Stimulated activated effector memory CD8-positive, alpha-beta T cell treated with anti-CD3 and anti-CD28 coated beads, Interleukin-12 subunit alpha, Interleukin-12 subunit beta, amount 100 ng/mL, for 72 hours (primary cell): Measurements from ENCODE around the gene MYL3.
A peak's percentile ranks its signal among the peaks of the same experiment; 100 is the strongest.

Experiments
- ATAC-seq: fragments of 150-1000 bp; cut with Tn5 transposase; 2 replicates; pipeline ENCODE4 v1.10.0; 2021
- DNase-seq, 2 donors: peaks; one replicate each; pipeline ENCODE4 v3.0.0; 2021 to 2022; ENCODE audit warnings: low spot score in 2 of 2
- H3K27ac Mint-ChIP-seq: one replicate; pipeline ENCODE4 v1.8.0; 2022; ENCODE audit warnings: mild to moderate bottlenecking, mixed read lengths
- H3K36me3 Mint-ChIP-seq: one replicate; pipeline ENCODE4 v1.8.0; 2022; ENCODE audit warnings: mild to moderate bottlenecking, mixed read lengths
- H3K4me1 Mint-ChIP-seq: one replicate; pipeline ENCODE4 v1.8.0; 2022; ENCODE audit warnings: mixed read lengths
- H3K4me3 Mint-ChIP-seq: one replicate; pipeline ENCODE4 v1.8.0; 2022; ENCODE audit warnings: mild to moderate bottlenecking, mixed read lengths
- H3K9me3 Mint-ChIP-seq: one replicate; pipeline ENCODE4 v1.8.0; 2022; ENCODE audit warnings: mixed read lengths

MYL3 gene

DNA sequence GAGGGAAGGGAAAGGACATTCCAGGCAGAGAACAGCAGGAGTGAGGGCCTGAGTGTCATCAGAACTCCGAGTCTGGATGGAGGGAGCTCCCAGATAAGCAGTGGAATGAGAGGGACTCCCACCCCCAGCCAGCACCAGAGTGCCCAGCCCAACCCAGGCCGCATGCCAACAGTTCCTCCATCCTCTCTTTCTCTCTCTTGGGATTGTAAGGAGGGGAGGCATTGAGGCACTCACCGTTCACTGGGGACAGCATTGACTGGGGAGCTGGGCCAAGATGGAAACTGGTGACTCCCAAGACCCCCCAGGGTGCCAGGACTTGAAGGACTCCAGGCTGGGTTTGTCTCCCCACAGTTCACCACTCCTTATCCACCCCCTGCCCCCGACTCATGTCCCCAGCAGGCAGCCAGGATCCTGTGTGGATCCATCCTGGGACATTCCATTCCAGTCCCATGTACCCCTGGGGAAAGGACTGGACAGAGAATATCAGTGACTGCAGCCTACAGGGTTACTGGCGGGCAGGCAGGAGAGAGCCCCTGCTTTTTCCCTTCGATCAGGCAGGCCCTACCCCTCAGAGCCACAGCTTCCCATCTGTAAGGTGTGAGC is 30.0 kb upstream of the MYL3 start:
- ATAC-seq (no peak), DNase-seq (no peak)
- peak overlapping the region; percentile 44 for H3K4me3 Mint-ChIP-seq
- H3K27ac Mint-ChIP-seq = no peak overlapping the region
- peaks cover 18% of the 10 kb centered on the region for H3K4me1 Mint-ChIP-seq
- H3K36me3 Mint-ChIP-seq = no peaks in the 10 kb centered on the region
- H3K9me3 Mint-ChIP-seq = no peaks in the 10 kb centered on the region

DNA sequence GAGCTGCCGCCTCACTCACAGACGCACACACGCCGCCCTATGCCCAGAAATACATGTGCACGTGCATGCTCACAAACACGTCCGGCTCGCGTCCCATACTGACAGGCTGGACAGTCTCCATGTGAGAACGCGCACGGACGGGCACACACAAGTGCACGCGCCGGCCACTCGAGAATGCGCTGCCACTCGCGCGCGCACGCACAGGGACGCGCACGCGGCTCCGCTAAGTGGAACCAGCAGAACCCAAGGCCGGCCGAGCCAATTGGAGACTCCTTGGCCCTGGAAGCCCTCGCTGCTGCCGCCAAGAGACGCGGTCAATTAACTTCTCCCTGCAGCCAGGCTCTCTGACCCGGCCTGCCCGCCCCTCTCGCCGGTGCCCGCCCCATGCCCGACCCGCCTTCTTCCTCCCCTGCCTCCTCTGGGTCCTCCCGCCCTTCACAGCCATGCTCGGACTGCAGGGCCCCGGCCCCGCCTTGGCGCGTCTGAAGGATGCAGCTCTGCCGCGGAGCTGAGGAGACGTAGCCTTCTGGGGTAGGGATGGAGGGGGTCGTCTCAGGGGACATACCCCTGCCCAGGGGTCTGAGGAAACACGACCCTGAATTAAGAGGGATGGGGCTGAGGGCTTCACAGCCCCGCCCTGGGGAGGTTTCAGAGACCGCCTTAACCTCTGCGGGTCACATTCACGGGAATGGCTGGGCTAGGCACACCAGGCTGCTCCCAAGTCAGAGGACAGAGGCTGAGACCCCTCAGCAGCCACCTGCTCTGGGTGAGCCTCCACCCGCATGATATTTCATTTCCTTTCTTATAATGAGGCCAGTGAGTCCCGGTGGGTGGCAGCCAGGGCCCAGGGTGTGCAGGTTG is 29.3 kb upstream of the MYL3 start:
- DNase-seq = no peak
- H3K4me1 Mint-ChIP-seq = peaks cover 12% of the 10 kb centered on the region
- ATAC-seq = peak; percentile 35
- peak overlapping the region; percentile 44 for H3K4me3 Mint-ChIP-seq
- no peaks in the 10 kb centered on the region for H3K9me3 Mint-ChIP-seq
- H3K36me3 Mint-ChIP-seq = no peaks in the 10 kb centered on the region
- H3K27ac Mint-ChIP-seq = no peak overlapping the region

DNA sequence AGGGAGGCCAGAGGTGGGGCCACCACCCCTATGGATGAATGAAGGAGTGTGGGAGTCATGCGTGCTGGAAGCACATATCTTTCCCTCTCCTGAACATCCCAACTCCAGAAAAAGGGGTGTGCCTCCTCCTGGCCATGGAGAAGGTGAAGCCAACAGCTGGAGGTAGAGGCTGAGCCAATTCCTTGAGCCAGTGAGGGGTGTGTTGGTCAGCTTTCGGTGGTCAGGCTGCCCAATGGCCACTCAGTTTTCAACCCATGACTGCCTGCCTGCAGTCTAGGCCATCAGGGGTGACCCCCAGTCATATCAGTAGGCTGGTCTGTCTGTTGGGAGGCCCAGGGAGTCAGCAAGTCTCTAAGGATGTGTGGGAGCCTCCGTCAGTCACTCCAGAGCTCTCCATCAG is 27.9 kb upstream of the MYL3 start:
- Mint-ChIP-seq H3K27ac (no peak overlapping the region), H3K4me1 (peaks cover 12% of the 10 kb centered on the region), H3K36me3 (no peaks in the 10 kb centered on the region), H3K9me3 (no peaks in the 10 kb centered on the region), H3K4me3 (peak overlapping the region; percentile 44)
- DNase-seq (no peak), ATAC-seq (no peak)

DNA sequence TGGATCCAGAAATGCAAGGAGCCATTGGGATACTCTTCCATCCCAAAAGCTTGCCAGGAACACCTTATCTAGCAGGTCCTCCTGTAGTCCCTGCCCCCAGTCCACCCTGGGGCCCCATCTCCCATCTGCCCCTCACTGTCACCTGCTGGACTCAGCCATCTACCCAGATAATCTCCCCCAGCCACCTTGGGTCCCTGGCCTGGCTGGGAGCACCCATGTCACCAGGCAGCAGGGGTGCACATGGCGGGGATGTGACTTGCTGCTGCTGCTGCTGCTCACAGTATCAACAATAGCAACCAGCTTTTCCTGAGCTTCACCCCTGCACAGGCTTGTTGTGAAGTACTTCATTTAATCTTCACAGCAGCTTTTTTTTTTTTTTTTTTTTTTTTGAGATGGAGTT is 26.9 kb upstream of the MYL3 start:
- Mint-ChIP-seq H3K36me3 (no peaks in the 10 kb centered on the region), H3K4me3 (no peak overlapping the region), H3K4me1 (peaks cover 8% of the 10 kb centered on the region), H3K9me3 (no peaks in the 10 kb centered on the region), H3K27ac (no peak overlapping the region)
- ATAC-seq = no peak
- DNase-seq = no peak

DNA sequence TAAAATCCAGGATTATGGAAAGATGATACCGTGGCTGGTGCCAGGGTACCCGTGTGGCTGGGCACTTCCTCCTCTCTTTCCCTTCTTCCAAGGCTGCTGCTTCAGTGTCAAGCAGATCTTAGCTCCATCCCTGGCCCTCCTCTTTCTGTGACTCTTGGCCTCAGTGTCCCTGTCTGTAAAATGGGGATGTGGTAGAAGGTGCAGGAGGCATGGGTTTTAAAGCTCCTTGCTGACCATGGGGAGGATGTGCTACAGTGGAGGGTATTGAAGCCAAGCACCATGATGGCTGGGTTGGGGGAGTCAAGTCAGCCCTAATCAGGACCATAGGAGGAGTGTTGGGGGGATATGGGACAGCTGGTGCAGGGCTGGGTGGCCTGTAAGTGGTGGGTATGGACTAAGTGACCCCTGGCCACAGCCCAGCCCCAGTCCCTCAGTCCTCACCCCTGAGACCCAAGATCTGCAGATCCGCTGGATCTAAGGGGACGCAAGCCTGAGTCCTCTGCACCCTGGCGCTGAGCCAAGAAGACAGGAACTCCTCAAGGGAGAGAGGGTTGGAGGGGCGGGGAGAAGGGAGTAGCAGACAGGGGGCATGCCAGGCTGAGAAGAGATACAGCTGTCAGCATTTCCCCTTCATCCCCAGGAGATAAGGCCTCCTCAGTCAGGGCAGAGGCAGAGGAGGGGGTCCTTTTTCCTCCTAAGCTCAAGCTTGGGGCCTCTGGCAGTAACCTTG is 26.3 kb upstream of the MYL3 start:
- Mint-ChIP-seq H3K4me3 (no peak overlapping the region), H3K4me1 (peaks cover 7% of the 10 kb centered on the region), H3K36me3 (no peaks in the 10 kb centered on the region), H3K27ac (no peak overlapping the region), H3K9me3 (no peaks in the 10 kb centered on the region)
- ATAC-seq = no peak
- DNase-seq = no peak

DNA sequence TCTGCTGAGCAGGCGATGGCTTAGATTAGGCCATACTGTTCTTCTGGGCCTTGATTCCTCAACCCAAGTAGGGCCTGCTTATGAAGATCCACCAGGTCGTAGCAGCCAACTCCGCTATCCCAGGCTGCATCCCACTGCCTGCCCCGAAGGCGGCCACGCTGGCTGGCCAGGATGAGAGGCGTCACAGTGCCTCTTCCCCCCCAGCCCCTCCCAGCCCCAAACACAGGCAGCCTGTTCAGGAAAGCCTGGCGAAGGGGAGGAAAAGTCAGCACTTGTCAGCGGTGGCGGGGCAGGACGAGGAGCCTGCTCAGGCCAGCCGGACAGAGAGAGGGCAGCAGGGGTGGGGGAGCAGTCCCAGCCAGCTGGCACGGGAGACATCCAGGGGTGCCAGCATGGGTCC is 25.5 kb upstream of the MYL3 start:
- H3K4me1 Mint-ChIP-seq = peaks cover 12% of the 10 kb centered on the region
- H3K4me3 Mint-ChIP-seq = no peak overlapping the region
- ATAC-seq (no peak), DNase-seq (no peak)
- H3K9me3 Mint-ChIP-seq = no peaks in the 10 kb centered on the region
- no peak overlapping the region for H3K27ac Mint-ChIP-seq
- H3K36me3 Mint-ChIP-seq = no peaks in the 10 kb centered on the region

DNA sequence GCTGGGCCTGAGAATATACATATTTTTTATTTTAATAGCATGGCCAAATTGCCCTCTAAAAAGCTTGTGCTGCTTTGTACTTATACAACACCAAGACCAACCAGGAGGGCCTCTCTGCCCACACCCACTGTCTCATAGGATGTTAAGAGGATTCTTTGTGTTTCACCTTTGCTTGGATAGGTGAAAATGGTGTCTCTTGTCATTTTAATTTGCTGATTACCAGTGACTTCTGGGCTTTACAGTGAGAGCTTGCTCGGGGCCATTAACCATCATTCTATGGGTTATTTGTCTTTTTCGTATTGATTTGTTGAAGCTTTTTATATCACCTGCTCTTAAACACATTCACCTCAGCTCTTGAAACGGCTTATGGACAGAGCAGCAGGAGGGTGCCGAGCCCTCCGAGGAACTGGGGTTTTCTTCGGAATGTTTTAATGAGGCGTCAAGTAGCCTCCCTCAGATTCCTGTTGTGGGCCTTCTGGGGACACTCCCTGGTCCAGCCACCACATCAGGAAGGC is 24.8 kb upstream of the MYL3 start:
- no peaks in the 10 kb centered on the region for H3K36me3 Mint-ChIP-seq
- ATAC-seq = no peak

DNA sequence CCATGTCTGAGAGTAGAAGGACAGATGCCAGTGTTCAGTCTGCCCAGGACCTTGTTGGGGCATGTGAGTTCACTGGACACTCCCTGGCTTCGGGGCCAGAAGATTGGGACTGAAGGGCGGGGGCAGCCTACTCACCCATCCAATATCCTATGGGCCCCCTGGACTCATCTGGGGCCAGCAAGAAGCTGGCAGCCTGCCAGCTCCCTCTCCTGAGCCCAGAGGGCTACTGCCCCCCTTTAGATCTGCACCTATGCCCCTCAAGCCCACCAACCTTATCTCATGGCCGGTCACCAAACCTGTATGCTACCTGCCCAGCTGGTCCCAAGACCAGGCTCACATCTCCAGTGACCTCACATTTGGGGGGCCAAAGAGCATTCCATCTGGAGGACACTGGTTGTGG is 22.4 kb upstream of the MYL3 start:
- Mint-ChIP-seq H3K4me3 (no peak overlapping the region), H3K27ac (no peak overlapping the region), H3K9me3 (no peaks in the 10 kb centered on the region), H3K4me1 (peaks cover 15% of the 10 kb centered on the region), H3K36me3 (no peaks in the 10 kb centered on the region)
- ATAC-seq (no peak), DNase-seq (no peak)

More for the DNA sequence above, 24.8 kb upstream of the MYL3 start:
- H3K4me3 Mint-ChIP-seq = no peak overlapping the region
- H3K27ac Mint-ChIP-seq = no peak overlapping the region
- H3K4me1 Mint-ChIP-seq = peaks cover 15% of the 10 kb centered on the region
- H3K9me3 Mint-ChIP-seq = no peaks in the 10 kb centered on the region
- no peak for DNase-seq

DNA sequence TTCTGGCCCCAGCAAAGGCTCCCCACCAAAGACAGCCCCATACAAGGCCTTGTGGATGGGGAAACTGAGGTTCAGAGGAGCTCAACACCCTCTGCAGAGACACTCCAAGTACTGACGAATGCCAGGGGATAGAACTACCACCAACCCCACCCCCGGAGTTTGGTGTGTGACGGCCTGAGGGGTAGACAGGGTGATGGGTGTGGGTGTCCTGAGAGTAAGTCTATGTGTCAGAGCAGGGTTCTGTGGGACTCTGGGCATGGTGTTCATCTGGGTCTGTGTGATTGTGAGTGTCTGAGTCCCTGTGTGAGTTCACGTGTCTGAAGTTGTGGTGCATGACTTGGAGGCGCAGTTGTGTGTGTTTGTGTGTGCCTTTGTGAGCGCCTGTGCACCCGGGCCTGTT is 21.7 kb upstream of the MYL3 start:
- H3K9me3 Mint-ChIP-seq = no peaks in the 10 kb centered on the region

DNA sequence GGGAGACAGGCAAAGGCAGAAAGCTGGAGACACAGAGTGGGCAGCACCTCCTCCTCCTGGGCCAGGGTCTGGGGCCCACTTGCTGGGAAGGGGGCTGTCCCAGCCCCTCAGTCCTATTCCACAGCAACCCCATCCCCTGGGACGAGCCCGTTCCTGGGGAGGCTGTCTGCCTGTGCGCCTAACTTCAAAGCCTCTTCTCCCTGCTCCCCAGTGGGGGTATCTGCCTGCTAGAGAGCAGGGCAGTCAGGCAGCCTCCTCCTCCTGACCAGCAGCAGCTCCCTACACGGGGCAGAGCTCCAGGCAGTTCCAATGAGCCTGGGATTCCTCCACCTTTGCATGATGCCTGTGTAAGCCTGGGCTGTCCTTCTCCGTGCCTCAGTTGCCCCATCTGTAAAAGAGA is 21.2 kb upstream of the MYL3 start:
- Mint-ChIP-seq H3K4me3 (no peak overlapping the region), H3K9me3 (no peaks in the 10 kb centered on the region), H3K4me1 (peaks cover 20% of the 10 kb centered on the region), H3K27ac (no peak overlapping the region), H3K36me3 (no peaks in the 10 kb centered on the region)
- no peak for ATAC-seq
- DNase-seq = no peak

More for the DNA sequence above, 21.7 kb upstream of the MYL3 start:
- no peak overlapping the region for H3K4me3 Mint-ChIP-seq
- DNase-seq = no peak
- H3K4me1 Mint-ChIP-seq = peaks cover 20% of the 10 kb centered on the region
- ATAC-seq = peak; percentile 72
- H3K36me3 Mint-ChIP-seq = no peaks in the 10 kb centered on the region
- H3K27ac Mint-ChIP-seq = no peak overlapping the region

DNA sequence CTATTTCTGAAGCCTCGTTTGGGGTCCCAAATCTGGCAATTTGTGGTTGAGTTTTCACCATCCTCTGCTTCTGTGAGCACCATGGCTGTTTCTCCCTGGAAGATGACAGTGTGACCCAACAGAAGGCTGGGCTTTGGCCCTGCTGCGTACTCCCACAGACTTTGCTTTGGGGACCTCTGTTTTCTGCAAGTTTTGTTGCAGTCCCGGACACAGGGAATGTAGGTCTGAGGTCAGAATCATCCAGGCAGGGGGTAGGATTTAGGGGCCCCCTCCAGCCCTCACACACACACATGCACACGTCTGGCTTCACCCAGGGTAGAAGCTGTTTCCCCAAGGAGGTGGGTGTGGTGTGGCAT is 20.6 kb upstream of the MYL3 start:
- Mint-ChIP-seq H3K36me3 (no peaks in the 10 kb centered on the region), H3K4me3 (peak overlapping the region; percentile 54), H3K4me1 (peaks cover 20% of the 10 kb centered on the region), H3K9me3 (no peaks in the 10 kb centered on the region), H3K27ac (no peak overlapping the region)
- DNase-seq (no peak), ATAC-seq (no peak)

DNA sequence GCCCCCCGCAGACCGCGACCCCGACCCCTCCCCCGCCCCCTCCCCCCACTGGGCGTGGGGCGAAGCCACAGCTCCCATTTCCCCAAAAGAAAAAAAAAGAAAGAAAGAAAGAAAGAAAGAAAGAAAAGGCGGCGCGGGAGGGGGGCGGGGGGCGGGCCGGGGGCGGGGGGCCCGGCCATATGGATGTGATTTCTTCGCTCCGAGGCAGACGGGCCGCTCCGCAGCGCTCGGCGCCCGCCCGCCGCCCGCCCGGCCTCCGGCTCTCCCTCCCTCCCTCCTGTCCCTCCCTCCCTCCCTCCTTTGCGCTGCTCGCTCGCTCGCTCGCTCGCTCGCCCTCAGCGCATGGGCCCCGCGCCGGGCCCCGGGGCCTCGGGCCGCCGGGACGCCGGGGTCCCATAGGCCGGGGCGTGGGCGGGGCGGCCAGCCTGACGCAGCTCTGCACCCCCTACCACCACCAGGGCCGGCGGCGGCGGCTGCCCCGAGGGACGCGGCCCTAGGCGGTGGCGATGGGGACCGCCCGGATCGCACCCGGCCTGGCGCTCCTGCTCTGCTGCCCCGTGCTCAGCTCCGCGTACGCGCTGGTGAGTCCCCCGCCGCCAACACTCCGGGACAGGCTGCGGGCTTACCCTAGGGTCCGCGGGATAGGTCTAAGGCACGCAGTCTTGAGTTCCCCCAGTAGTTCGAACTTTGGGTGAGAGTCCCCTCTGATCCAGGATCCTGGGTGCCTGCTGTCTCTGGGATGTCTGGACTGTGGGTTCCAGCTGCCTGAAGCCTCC is 20.0 kb upstream of the MYL3 start:
- Mint-ChIP-seq H3K27ac (no peak overlapping the region), H3K4me3 (peak overlapping the region; percentile 63), H3K9me3 (no peaks in the 10 kb centered on the region), H3K36me3 (no peaks in the 10 kb centered on the region), H3K4me1 (peaks cover 20% of the 10 kb centered on the region)
- ATAC-seq (peak; percentile 55), DNase-seq (no peak)

DNA sequence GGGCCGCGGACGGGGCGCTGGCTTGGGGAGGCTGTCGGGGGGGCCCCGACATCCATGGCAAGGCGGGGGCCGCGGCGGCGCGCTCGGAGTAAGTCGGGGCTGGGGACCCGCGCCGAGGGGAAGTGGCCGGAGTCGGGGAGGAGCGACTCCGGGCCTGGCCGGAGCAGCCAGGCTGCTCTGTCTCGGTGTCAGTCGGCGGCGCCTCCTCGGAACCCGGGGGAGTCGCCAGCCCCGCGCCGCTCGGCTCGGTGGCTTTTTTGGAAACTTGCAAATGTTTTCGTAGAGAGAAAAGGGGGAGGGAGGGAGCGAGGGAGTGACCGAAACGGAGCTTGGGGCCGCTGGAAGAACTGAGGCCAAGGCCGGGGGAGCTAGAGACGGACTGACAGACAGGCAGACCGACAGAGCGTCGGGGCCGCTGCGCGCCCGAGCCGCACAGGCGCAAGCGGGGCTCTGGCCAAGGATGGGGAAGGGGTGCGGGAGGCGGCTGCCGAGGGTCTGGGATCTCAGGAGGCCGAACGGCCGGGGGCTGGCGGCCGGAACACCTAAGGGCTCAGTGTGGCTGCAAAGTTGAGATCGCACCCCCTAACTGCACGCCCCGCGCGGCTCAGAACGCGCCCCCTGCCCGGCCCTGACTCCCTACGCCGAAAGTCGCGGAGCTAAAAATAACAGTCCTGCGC is 19.3 kb upstream of the MYL3 start:
- no peak for DNase-seq
- H3K27ac Mint-ChIP-seq = no peak overlapping the region
- ATAC-seq = peak; percentile 6
- no peaks in the 10 kb centered on the region for H3K9me3 Mint-ChIP-seq
- H3K36me3 Mint-ChIP-seq = no peaks in the 10 kb centered on the region
- peak overlapping the region; percentile 63 for H3K4me3 Mint-ChIP-seq
- peaks cover 20% of the 10 kb centered on the region for H3K4me1 Mint-ChIP-seq

DNA sequence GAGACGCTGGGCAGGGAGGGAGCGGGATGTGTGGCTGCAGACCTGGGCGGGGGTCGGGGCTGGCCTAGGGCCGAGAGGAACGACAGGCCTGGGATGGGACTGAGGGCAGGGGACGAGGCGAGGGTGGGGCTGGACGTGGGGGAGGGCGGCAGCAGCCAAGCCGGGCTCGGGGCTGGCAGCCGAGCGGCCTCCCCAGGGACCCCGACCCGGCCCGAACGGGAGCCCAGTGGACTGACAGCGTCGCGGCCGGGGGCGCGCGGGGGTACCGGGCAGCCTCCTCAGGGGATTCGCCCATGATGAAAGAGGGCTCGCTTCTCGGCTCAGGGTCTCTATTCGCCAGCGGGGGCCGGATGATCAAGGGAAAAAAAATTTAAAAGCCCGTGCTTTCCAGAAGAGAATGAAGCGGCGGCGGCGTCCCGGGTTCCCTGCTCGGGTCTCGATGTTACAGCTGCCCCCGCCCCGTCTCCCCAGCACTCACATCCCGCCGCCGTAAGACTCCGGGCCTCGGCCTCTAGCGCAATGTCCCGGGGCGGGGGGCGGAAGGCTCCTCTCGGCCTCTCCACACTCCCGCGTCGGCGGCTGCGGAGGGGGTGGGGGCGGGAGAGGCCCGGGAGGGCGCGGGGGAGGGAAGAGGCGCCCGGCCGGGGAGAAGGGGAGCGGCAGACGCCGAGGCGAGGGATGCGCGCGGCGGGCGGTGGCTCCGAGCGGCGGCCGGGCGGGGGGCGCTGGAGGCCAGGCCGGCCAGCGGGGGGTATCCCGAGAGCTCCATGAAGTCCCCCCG is 18.5 kb upstream of the MYL3 start:
- Mint-ChIP-seq H3K27ac (no peak overlapping the region), H3K4me3 (peak overlapping the region; percentile 63), H3K9me3 (no peaks in the 10 kb centered on the region), H3K4me1 (peaks cover 20% of the 10 kb centered on the region), H3K36me3 (no peaks in the 10 kb centered on the region)
- no peak for ATAC-seq
- no peak for DNase-seq
